GM19193 (cell line): ENCODE data around the gene EYA2.

Source experiments
- POLR2A ChIP-seq: IDR thresholded peaks from 4 replicates; pipeline ENCODE4 v1.6.1; 2011; ENCODE audit not compliant: insufficient read depth, insufficient read length; ENCODE audit errors: extremely low read depth

Gene EYA2

DNA sequence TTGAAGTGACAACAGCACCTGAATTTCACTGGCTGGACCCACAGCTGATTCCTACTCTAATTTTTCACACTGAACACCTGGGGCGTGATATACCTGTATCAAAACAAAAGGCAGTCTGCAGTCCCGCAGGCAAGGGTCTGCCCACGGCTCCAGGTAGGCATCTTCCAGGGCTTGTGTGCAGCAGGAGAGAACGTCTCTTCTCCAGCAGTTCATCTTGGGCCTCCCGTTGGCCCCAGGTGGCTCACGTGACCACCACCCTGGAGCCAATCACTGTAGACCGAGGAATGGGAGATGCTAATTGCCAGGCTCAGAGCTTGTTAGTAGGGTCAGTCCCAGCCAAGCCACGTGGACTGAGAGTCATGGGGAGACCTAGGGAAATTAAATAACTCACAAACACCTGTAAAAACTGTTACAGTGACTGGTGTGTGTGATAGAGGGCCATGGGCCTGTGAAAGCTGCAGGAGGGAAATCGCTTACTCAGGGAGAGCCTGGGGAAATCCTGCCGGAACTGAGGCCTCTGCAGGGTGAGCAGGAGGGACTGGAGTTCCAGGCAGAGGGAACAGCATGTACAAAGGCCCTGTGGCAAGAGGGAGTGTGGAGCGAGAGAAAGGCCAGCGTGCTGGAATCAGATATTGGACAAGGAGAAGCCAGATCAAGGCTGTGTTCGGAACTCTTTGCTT lies 83.4 kb downstream of the EYA2 start:
- TF ChIP-seq POLR2A: no peak

DNA sequence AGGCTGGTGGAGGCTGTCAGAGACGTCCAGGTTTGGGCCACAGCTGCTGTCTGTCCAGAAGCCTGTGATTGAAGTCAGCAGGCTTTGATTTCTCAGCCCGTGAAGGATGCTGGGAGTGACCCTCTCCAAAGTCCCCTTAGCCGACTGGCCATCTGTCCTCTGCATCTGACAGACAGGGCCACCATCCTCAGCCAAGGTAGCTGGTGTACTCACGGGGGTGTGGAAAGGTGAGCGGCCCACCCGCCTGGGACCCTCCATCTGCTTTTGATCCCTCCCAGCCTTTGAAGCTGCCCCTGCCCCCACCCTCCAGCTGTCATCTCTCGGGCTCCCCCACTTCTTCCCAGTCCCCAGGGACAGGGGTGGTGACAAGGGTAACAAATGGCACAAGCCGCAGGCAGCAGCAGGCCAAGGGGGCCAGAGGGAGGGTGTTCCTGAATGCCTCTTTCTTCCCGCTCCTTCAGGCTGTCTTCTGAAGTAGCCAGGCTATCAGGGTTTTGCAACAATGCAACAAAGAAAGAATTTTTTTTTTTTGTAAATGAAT lies 84.4 kb downstream of the EYA2 start:
- no peak for TF ChIP-seq POLR2A

DNA sequence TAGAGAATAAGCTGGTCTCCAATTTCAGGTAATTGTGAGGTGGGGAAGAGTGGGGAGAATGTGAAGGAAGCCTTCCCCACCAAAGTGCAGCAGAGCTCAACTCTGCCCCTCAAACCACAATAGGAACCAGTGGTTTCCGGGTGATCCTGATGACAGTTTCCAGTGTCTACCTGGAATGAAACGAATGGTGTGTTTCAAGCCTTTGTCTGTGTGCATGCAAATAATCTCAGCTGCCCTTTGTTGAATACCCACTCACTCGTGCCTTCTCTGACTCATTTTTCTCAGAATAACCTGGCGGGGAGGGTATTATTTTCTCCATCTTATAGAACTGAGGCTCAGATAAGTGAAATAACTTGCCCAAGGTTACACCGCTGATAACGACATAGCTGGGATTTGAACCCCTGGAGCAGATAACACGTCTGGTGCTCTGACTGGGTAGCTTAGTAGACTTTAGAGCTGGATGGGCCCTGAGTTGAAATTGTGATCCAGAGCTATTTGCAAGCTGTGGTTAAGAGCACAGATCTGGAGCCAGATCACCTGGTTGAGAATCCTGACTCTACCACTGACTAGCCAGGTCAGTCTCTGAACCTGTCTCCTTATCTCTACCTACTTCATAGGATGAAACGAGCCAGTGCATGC lies 85.1 kb downstream of the EYA2 start:
- TF ChIP-seq POLR2A: no peak

DNA sequence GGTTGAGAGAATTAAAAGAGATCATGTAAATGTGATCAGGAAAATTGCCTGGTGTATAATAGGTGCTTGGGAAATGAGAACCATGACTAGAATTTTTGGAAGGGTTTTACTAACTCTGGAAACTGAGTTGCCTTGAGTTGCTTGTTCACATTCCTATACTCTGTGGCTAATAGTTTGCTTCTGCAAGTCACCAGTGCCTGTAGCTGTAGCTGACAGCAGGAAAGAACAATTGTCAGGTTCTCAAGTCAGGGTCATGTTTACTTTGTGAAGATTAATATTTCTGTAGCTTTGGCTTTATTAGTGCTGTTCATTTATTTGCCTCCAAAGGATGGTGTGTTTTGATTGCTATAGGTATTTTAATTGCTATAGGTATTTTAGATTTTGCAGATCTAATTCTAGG lies 86.5 kb downstream of the EYA2 start:
- TF ChIP-seq POLR2A: no peak

DNA sequence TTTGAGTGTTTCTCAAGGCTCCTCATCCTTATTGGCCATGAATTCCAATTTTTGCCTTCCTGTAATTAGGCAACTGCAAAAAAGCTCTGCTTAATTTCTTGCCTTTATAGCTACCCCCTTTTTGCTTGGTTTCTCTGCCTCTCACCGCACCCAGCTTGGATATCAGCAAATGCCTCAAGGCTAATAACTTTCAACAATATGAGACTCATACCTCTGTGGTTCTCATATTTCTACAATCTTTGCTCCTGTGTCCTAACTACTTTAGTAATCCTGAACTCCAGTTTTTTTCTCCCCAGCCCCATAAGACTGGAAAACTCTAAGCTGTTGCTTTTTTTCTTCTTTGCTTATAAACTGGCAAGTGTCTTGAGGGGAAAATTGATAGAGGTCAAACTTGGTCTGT lies 88.8 kb downstream of the EYA2 start:
- no peak for TF ChIP-seq POLR2A

DNA sequence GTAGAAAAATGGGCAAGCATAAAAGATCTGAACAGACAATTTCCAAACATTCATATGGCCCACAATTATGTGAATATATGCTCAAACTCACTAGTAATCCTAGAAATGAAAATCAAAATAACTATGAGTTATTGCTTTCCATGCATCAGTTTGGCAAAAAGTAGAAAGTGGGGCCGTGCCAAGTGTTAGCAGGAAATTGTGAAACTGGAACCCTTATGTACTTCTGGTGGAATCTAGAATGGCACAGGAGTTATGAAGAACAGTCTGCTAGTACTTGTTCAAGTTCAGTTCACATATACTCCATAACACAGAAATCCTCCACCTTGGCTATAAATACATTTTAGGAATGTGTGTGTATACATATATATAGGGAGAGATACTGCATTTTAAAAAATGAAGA lies 89.8 kb downstream of the EYA2 start:
- no peak for TF ChIP-seq POLR2A

DNA sequence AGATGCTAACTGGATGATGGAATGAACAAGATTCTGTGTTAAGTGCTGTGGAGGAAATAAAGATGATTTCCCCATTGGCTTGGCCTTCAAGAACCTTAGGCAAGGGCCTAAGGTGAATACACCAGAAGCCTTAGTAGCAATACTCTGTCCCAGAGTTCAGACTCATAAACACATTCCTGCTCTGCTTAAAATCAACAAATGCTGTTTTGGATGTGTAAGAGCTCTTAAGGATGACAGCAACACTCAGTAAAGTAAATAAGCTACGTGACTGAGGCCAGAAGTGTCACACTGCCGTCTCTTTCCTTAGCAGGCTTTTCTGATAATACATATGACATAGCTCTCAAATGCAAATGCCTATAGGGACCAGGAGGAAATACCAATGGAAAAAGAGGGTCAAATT lies 90.6 kb downstream of the EYA2 start:
- no peak for TF ChIP-seq POLR2A

DNA sequence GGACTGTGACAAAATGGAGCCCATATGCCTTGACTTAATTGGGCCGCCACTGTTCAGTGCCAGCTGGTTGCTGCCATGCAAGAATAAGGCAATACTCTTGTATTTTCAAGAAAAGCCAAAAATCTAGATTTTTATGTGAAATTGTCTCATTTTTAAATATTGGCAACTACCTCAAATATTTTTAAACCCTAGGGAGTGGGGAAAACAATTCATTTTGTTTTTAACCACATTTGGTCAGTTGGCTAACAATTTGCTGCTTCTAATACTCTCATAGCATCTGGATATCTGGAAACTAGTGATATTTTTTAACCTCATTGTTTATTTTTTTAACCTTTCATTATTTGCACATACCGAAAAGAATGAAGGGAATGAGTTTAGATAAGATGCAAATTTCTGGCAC lies 91.0 kb downstream of the EYA2 start:
- no peak for TF ChIP-seq POLR2A

DNA sequence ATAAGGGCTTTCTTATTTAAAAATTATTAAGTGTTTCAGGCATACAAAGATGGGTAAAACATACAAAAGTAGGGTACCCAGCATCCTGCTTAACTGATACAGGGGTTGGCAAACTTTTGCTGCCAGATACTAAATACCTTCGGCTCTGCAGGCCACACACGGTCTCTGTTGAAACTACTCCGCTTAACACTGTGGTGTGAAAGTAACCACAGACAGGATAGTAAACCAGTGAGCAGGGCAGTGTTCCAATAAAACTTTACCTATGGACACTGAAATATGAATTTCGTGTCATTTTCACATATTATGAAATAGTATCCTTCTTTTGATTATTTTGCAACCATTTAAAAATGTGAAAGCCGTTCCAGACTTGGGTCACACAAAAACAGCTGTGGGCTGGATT lies 92.4 kb downstream of the EYA2 start:
- TF ChIP-seq POLR2A: no peak

DNA sequence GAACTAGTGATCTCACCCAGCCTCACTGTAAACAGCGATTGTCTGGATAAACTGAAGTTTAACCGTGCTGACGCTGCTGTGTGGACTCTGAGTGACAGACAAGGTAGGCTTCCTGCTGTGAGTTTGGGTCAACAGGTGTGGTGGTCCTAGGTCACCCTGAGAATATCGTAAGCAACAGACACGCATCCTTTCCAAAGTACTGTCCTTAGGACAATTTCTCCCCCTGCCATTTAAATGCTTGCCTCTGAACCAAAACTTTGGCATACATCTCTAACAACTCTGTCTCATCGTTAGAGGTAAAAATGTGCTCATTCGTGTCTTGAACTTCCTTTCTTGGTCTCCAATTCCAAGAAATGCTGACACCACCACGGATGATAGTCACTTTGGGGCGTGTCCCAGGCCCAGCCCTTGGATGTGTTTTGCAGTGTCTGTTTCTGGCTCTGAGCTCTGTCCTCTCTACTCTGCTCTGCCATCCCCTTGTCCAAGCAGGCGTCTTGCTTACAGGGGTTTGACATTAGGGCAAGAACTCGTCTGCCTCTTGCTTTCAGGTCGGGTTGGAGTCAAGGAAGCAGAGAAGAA lies 95.5 kb downstream of the EYA2 start:
- no peak for TF ChIP-seq POLR2A

DNA sequence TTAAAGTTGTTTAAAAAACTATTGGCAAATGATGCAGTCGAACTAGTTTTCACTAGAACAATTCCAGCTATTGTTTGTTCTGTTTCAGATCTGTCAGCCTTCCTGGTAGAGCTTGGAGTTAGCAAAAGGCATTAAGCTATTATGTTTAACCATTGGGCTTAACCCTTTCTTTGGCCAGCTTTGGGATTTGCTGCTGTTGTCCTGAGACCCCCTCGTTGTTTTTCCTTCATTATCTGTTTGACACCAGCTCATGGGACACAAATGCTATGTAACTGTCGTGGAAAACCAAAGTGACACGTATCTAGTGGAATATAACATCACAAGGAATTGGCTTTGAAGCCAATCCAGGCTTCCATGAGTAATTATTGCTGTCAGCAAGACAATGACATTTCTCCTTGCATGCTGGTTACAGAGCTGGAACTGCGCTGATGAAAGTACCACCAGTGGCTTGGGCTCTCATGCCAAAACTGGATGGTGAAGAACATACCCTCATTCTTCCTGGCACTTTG lies 96.0 kb downstream of the EYA2 start:
- TF ChIP-seq POLR2A: no peak

DNA sequence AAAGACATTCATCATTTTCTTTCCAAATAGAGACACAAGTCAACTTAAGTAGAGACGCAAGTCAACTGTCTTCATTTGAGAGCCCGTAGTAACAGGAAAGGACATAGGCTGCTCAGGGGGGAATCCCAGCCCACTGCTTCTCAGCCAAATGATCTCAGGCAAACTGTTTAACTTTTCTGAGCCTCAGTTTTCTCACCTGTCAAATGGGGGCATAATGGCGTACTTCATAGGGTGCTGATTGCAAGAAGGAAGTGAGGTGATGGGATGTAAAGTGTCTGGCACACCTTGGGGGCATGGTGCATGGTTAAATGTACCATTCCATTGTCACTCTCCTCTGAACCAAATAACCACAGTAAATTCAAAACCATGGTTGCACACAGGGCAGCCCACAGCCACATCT lies 96.5 kb downstream of the EYA2 start:
- TF ChIP-seq POLR2A: no peak

DNA sequence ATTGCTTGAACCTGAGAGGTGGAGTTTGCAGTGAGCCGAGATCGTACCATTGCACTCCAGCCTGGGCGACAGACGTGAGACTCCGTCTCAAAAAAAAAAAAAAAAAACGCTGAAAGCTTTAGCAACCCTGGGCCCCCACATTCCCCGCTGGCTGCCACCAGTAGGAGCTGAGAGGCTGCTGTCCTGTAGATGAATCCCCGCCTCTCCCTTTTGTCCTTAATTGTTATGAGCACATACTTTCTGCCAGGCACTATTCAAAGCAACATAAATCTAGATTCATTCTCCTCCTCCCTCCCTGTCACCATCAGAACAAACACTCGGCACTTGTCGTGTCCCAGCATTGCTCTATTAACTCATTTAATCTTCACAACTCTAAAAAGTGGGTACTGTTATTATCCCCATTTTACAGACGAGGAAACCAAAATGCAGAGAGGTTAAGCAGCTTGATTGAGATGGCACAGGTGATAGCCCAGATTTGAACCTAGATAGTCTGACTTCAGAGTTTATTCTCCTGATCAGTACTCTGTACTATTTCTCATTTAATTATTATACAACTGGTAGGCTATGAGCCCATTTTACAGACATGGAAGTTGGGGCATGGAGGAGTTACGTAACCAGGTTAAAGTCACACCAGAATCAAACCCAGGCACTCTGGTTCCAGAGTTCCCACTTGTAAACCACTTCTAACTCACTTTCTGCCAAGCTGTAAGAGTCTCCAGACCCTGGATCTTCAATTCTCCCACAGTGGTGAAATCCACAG lies 97.4 kb downstream of the EYA2 start:
- no peak for TF ChIP-seq POLR2A

DNA sequence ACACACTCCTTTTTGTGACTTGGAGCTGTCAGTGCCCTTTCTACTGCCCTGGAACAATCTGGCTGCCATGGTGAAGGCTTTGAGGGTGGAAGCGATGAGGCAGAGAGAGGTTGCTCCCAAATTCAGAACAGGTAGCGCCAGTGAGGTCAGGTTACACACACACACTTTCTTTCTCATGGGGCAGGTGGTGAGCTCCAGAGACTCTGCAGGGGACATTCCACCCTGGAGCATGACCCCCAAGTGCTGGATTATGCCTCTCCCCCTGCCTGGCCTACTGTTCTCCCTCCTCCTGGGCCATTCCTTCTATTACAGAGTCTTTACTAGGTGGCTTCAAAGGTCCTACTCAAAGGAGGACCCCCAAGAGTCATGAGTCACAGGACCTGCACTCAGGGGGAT lies 98.0 kb downstream of the EYA2 start:
- TF ChIP-seq POLR2A: no peak

DNA sequence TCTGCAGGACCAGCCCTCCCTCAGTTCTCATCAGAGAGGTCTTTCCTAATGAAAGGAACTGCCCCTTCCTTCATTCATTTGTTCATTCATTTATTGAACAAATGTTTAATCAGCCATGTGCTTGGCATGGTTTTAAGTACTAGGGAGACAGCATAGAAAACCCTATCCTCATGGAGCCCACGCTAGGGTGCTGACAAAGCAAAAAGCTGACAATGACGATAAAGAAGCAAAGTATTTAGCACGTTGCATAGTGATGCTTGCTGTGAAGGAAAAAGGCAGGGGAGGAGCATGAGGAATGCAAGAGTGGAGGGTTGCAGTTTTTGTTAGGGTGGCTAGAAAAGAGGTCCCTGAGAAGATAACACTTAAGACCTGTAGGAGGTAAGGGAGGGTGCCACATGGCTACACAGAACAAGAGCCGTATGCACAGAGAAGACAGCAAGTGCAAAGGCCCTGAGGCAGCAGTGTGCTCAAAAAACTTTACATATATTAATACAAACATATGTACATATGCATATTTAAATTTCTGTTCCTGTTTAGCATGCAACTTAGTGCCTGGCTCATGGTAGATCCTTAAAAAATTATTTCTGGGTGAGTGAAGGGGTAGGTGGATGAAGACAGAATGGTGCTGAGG lies 98.9 kb downstream of the EYA2 start:
- no peak for TF ChIP-seq POLR2A

DNA sequence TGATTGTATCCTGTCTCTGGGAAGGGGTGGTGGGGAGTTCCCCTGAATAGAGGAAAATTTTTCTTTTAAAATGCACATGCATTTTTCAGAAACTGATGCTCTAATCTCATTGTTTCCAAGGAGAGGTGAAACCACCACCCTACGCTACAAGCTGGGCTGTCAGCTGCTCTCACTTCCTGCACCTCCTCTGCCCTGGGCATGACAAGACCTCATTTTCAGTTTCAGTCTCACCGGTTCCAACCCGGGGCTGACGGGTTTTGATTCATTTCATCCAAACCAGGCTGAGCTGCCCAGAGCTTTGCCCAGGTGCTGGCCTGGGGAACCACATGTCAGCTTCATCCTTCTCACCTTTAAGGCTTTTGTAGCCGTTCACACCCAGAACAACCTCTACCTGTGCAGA lies 99.7 kb downstream of the EYA2 start:
- no peak for TF ChIP-seq POLR2A
